Activated naive CD8-positive, alpha-beta T cell (primary cell): ENCODE results near the gene CEP55.

Experiments used
- H3K27ac Mint-ChIP-seq: one replicate; pipeline ENCODE4 v1.8.0; 2021; ENCODE audit warnings: mixed read lengths
- H3K27me3 Mint-ChIP-seq: one replicate; pipeline ENCODE4 v1.8.0; 2021; ENCODE audit warnings: mixed read lengths
- H3K36me3 Mint-ChIP-seq: one replicate; pipeline ENCODE4 v1.8.0; 2021; ENCODE audit warnings: mixed read lengths
- H3K4me1 Mint-ChIP-seq: one replicate; pipeline ENCODE4 v1.8.0; 2021; ENCODE audit warnings: low read depth, mixed read lengths
- H3K4me3 Mint-ChIP-seq: one replicate; pipeline ENCODE4 v1.8.0; 2021; ENCODE audit warnings: mild to moderate bottlenecking, mixed read lengths
- H3K9me3 Mint-ChIP-seq: one replicate; pipeline ENCODE4 v1.8.0; 2021; ENCODE audit warnings: low read depth, mixed read lengths

Gene CEP55

DNA sequence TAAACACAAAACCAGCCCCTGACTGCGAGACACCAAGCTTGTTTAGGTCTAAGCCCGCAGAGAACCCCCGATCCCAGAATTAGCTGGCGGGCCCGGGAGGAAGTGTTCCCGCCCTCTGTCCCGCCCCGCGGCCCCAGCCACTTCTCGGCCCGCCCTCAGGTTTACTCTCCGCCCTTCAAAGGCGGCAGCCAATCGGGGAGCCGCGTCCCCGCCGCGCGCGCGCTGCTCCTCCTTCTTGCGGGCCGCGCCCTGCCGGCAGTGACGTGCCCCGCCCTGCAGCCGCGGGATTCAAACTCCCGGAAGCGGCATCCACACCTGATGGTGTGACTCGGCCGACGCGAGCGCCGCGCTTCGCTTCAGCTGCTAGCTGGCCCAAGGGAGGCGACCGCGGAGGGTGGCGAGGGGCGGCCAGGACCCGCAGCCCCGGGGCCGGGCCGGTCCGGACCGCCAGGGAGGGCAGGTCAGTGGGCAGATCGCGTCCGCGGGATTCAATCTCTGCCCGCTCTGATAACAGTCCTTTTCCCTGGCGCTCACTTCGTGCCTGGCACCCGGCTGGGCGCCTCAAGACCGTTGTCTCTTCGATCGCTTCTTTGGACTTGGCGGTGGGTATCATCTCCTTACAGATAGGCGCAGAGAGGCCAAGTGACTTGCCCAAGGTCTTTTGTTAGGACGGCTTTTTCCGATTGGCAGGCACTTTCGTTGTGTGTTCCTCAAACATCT, at the start of gene CEP55:
Gene CEP55 (plus strand): TSS at position 291 of the 720 bp plus-strand sequence. CDS start 3,440 bp downstream, outside the sequence.
- Mint-ChIP-seq H3K27ac (peak within 1 kb of the TSS; percentile 54), H3K36me3 (no peaks in the 10 kb centered on the region), H3K4me3 (peak within 1 kb of the TSS; percentile 93), H3K27me3 (peaks cover 11% of the 10 kb centered on the region), H3K4me1 (peaks cover 13% of the 10 kb centered on the region), H3K9me3 (no peaks in the 10 kb centered on the region)

DNA sequence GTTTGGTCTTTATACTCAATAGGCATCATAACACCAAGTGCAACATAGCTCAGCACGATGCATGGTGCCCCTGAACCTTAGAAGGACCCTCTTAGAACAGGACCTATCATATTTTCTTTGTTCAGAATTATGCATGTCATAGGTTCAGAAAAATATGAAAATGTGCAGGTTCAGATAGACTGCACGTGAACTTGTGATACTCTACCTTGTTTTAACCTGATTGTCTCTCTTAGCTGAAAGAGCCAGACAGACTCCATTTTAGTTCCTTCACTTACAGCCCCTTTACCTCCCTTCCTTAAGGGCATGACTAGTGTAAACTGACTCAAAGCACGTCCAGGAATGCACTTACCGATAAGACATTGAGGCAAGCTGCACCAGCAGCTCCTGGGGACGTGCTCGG, 49.4 kb upstream of the CEP55 start:
- Mint-ChIP-seq H3K4me1 (peaks cover 2% of the 10 kb centered on the region), H3K27me3 (no peaks in the 10 kb centered on the region), H3K27ac (no peak overlapping the region), H3K9me3 (no peaks in the 10 kb centered on the region), H3K36me3 (peaks cover 4% of the 10 kb centered on the region), H3K4me3 (no peak overlapping the region)

DNA sequence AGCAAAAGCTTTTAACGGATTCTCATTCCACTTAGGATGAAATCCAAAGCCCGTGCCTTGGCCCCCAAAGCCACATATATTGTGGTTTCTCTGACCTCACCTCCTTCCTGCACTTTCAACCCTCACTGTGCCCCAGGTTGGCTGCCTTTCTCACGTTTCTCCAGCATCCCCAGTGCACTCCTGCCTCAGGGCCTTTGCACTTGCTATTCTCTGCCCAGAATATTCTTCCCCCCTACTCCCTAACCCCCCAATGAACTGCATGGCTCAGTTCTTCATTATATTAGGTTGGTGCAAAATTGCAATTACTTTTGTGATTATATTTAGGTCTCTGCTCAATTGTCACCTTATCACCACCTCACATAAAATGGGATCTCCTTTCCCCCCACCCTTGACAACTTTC, 48.4 kb upstream of the CEP55 start:
- H3K27ac Mint-ChIP-seq, result no peak overlapping the region
- no peaks in the 10 kb centered on the region for H3K27me3 Mint-ChIP-seq
- H3K4me1 Mint-ChIP-seq, result peaks cover 6% of the 10 kb centered on the region
- H3K4me3 Mint-ChIP-seq, result no peak overlapping the region
- peaks cover 4% of the 10 kb centered on the region for H3K36me3 Mint-ChIP-seq
- no peaks in the 10 kb centered on the region for H3K9me3 Mint-ChIP-seq

DNA sequence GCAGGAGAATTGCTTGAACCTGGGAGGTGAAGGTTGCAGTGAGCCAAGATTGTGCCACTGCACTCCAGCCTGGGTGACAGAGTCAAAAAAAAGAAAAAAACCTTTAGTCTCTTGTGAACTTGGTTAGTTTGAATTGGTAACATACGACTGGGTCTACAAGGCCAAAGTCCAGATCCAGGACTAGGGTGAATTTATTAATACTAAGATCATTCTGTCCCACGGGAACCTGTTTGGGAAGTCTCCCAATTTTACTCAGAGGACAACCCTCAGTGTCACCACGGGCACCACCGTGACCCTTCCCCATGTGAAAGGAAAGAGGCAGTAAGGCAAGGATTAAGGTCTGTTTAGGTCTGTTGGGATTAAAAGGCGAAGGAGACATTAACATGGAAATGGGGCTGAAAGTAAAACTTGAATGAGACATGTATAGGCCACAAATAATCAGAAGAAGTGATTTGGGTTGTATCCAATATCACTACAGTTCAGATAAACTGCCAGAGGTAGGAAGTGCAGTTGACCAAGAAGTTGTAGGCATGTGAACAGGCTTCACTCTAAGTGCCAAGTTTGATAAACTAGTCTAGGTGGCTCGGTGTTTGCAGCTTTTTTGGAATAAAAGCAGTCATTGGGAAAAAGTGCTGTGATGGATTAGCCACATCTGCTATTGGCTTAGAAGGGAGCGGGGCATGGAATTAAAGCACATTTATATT, 45.0 kb upstream of the CEP55 start:
- peaks cover 6% of the 10 kb centered on the region for H3K4me1 Mint-ChIP-seq
- no peak overlapping the region for H3K27ac Mint-ChIP-seq
- no peaks in the 10 kb centered on the region for H3K27me3 Mint-ChIP-seq
- H3K9me3 Mint-ChIP-seq, result no peaks in the 10 kb centered on the region
- no peak overlapping the region for H3K4me3 Mint-ChIP-seq
- H3K36me3 Mint-ChIP-seq, result peaks cover 4% of the 10 kb centered on the region

DNA sequence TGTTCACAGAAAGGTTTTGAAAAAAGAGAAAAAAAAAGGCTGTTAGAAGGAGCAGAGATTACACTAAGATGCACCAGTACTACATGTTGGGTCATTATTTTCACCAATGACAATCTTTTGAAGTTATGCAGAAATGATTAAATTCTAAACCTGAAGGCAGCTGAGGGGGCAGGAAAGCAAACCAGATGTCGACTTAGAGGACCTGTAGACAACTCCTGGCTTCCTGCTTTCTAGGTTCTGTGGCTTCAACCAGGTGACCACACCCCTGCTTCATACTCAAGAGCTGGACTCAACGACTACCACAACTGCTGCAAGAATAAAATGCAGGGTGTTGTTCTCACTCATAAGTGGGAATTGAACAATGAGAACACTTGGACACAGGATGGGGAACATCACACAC, 44.3 kb upstream of the CEP55 start:
- H3K9me3 Mint-ChIP-seq, result no peaks in the 10 kb centered on the region
- H3K27me3 Mint-ChIP-seq, result no peaks in the 10 kb centered on the region
- no peak overlapping the region for H3K27ac Mint-ChIP-seq
- H3K4me3 Mint-ChIP-seq, result no peak overlapping the region
- peaks cover 6% of the 10 kb centered on the region for H3K4me1 Mint-ChIP-seq
- peaks cover 4% of the 10 kb centered on the region for H3K36me3 Mint-ChIP-seq

DNA sequence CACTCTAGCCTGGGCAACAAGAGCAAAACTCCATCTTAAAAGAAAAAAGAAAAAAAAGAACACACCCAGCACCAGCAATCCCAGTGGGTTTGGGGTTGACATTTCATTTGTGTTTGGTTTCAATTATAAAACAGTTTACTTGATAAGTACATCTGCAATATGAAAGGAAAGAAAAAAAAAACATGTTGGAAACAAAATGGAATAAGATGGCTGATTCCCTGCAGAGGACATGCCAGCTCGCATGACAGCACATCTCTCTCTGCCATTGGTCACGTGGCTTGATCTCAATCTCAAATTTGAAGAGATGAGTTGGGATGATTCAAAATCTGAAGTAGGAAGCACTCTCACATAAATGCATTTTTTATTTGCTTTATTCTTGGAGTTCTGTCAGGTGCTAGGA, 42.3 kb upstream of the CEP55 start:
- no peak overlapping the region for H3K27ac Mint-ChIP-seq
- peaks cover 6% of the 10 kb centered on the region for H3K4me1 Mint-ChIP-seq
- H3K9me3 Mint-ChIP-seq, result no peaks in the 10 kb centered on the region
- H3K27me3 Mint-ChIP-seq, result no peaks in the 10 kb centered on the region
- H3K4me3 Mint-ChIP-seq, result no peak overlapping the region
- H3K36me3 Mint-ChIP-seq, result peaks cover 2% of the 10 kb centered on the region

DNA sequence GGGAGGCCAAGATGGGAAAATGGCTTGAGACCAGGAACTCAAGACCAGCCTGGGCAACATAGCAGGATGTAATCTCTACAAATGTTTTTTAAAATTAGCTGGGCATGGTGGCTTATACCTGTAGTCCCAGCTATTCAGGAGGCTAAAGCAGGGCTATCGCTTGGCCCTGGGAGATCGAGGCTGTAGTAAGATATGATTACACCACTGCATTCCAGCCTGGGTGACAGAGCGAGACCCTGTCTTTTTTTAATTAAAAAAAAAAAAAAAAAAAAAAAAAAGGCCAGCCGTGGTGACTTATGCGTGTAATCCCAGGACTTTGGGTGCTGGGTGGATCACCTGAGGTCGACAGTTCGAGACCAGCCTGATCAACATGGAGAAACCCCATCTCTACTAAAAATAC, 41.7 kb upstream of the CEP55 start:
- Mint-ChIP-seq H3K9me3 (no peaks in the 10 kb centered on the region), H3K27me3 (no peaks in the 10 kb centered on the region), H3K4me1 (peaks cover 6% of the 10 kb centered on the region), H3K4me3 (no peak overlapping the region), H3K27ac (no peak overlapping the region), H3K36me3 (peaks cover under 1% of the 10 kb centered on the region)

DNA sequence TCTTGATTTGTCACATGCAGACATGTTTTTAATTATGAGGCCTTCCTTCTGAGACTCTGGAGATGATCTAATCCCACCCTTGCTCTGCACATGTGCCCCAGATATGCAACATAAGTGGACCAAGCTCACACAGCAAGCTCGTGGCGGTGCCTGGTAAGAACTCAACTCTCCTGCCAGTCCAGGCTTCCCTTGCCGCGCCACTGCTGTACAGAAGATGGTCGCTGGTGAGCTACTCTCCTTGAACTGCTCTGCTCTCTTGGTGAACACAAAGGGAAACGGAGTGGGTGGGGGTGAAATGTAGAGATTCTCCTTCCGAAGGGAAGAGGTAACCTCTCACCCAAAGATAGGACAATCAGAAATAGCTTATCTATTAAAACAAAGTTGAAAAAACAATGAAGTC, 39.9 kb upstream of the CEP55 start:
- no peaks in the 10 kb centered on the region for H3K27me3 Mint-ChIP-seq
- no peaks in the 10 kb centered on the region for H3K9me3 Mint-ChIP-seq
- no peaks in the 10 kb centered on the region for H3K36me3 Mint-ChIP-seq
- no peak overlapping the region for H3K4me3 Mint-ChIP-seq
- H3K27ac Mint-ChIP-seq, result no peak overlapping the region
- H3K4me1 Mint-ChIP-seq, result peaks cover 6% of the 10 kb centered on the region

DNA sequence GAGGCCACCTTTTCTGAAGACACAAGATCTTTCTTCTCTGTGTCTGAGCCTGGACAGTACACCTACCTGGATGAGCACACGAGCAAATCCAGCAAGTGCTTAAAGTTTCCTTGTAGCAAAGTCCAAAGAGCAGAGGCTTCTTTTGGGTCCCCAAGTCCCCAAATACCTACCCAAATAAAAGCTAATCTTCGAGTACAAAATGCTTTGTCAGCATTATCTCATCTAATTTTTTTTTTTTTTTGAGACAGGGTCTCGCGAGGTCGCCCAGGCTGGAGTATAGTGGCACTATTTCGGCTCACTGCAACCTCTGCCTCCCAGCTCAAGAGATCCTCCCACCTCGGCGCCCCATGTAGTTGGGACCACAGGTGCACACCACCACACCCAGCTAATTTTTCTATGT, 38.9 kb upstream of the CEP55 start:
- H3K36me3 Mint-ChIP-seq, result no peaks in the 10 kb centered on the region

DNA sequence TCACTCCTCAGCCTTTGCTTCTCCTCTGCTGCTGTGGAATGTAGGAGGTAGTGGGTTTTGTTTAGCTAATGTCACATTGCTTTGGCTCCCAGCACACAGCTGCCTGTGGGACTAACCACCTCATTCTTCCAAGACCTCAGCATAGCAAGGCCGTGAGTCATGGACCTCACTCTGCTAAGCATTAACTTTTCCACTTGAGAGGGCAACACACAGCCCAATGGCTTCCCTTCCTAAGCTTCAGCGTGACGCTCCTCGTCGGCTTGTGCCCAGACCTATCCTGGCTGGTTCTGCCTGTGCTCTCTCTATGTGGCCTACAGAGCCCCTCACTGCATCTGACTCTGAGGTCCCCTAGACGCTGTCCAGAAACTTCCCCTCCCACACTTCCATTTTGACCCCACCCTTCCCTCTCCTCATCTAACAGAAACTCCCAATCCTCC, 37.6 kb upstream of the CEP55 start:
- peaks cover 4% of the 10 kb centered on the region for H3K4me1 Mint-ChIP-seq
- H3K27me3 Mint-ChIP-seq, result no peaks in the 10 kb centered on the region
- H3K27ac Mint-ChIP-seq, result no peak overlapping the region
- no peaks in the 10 kb centered on the region for H3K9me3 Mint-ChIP-seq
- H3K36me3 Mint-ChIP-seq, result no peaks in the 10 kb centered on the region
- H3K4me3 Mint-ChIP-seq, result no peak overlapping the region

More for the DNA sequence above, 38.9 kb upstream of the CEP55 start:
- H3K9me3 Mint-ChIP-seq, result no peaks in the 10 kb centered on the region
- no peaks in the 10 kb centered on the region for H3K4me1 Mint-ChIP-seq
- H3K4me3 Mint-ChIP-seq, result no peak overlapping the region
- H3K27ac Mint-ChIP-seq, result no peak overlapping the region
- no peaks in the 10 kb centered on the region for H3K27me3 Mint-ChIP-seq

DNA sequence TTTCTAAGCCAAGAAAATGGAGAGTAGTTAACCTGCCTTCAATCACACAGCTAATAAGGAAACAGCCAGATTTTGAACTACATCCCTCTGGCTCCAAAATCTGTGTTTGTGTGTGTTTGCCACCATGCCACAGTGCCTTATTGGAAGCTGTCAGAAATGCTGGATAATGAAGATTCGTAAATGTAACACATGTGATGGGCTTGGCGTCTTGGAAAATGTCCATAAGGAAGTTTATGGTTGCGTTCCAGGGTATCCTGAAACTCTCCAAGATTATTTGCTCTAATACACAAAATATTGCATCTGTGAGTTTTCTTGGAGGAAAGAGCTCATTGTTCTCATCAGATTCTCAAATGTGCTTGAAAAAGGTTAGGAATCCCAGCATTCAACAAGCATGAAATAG, 36.9 kb upstream of the CEP55 start:
- H3K36me3 Mint-ChIP-seq, result no peaks in the 10 kb centered on the region
- no peaks in the 10 kb centered on the region for H3K27me3 Mint-ChIP-seq
- H3K27ac Mint-ChIP-seq, result no peak overlapping the region

DNA sequence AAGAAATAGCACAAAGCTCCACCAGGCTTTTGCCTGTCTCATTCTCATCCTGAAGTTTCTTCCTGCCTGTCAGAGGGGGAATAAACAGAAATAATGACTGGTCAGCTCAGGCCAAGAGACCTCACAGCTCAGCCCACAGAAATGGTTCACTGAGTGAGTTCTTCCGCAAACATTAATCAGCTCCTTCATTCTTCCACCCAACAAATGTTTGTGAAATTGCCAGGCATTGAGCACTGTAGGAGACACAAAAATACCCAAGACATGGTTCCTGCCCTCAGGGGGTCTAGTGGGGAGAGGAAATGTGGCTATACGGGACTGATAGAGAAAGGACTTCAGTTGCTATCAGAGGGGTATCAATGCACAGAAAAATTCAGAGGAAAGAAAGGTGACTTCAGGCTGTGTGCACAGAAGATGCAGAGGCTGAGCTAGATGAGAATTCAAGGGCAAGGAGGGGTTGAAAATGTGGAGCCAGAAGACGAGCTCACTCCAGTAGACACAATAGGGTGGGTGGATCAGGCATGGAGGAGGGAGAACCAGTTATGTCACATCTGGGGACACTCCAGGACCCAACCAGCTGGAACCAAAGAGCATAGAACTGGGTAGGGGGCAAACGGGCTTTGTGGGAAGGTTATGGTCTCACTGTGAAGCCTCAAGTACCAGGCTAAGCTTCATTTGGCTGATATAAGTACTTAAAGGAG, 35.2 kb upstream of the CEP55 start:
- H3K27me3 Mint-ChIP-seq, result no peaks in the 10 kb centered on the region
- no peaks in the 10 kb centered on the region for H3K9me3 Mint-ChIP-seq
- H3K4me3 Mint-ChIP-seq, result no peak overlapping the region
- H3K27ac Mint-ChIP-seq, result no peak overlapping the region
- H3K36me3 Mint-ChIP-seq, result no peaks in the 10 kb centered on the region
- peaks cover 4% of the 10 kb centered on the region for H3K4me1 Mint-ChIP-seq

More for the DNA sequence above, 36.9 kb upstream of the CEP55 start:
- no peaks in the 10 kb centered on the region for H3K9me3 Mint-ChIP-seq
- H3K4me3 Mint-ChIP-seq, result no peak overlapping the region
- peaks cover 4% of the 10 kb centered on the region for H3K4me1 Mint-ChIP-seq

DNA sequence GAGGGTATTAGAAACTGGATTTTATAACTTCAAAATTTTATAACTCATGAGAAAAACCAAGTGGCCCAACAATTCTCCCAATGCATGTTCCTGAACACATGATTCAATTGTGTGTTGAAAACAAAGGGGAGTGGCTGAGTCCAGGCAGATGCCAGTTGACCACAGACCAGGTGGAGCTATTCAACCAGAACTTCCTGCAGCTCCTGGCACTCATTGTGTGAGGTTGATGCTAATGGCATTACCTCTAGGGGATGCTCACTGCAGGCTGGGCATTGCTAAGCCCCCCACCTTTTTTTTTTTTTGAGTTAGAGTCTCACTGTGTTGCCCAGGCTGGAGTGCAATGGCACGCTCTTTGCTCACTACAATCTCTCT, 34.6 kb upstream of the CEP55 start:
- H3K4me3 Mint-ChIP-seq, result no peak overlapping the region
- peaks cover 4% of the 10 kb centered on the region for H3K4me1 Mint-ChIP-seq
- H3K27ac Mint-ChIP-seq, result no peak overlapping the region
- no peaks in the 10 kb centered on the region for H3K36me3 Mint-ChIP-seq
- no peaks in the 10 kb centered on the region for H3K9me3 Mint-ChIP-seq
- no peaks in the 10 kb centered on the region for H3K27me3 Mint-ChIP-seq

DNA sequence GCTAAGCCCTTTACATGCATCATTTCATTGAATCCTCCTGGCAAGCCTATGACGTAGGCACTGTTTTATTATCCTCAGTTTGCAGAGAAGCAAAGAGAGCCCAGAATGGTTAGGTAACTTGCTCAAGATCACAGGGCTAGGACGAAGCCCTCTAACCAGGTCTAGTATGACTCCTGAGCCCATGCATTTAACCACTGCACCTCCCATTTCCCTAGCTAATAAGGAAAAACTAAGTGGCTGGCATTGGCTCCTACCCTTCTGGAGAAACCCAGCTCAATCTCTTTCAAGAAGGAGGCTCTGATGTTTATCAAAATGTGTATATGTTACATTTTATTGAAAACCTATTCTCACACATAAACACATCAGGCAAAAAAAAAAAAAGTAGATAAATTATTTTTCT, 34.0 kb upstream of the CEP55 start:
- Mint-ChIP-seq H3K4me3 (no peak overlapping the region), H3K9me3 (no peaks in the 10 kb centered on the region)

DNA sequence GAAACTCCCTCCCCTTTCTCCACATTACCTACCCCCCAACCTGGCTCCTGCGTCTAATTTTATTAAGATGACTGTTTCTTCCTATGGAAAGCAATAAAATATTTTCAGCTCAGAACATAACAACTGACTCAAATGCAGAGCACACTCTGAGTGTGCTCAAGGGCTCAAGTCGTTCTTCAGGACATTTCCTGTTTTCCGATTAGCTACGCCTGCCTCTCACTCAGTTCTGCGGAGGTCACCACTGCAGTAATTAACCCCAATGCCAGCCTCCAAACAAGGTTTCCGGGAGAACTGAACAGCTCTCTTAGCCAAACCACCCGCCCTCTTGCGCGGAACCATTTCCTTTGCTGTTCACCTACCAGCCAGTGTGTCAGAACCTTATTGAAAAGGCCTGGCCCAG, 33.5 kb upstream of the CEP55 start:
- Mint-ChIP-seq H3K27ac (no peak overlapping the region), H3K4me1 (peaks cover 4% of the 10 kb centered on the region), H3K9me3 (no peaks in the 10 kb centered on the region)

More for the DNA sequence above, 34.0 kb upstream of the CEP55 start:
- peaks cover 4% of the 10 kb centered on the region for H3K4me1 Mint-ChIP-seq
- no peaks in the 10 kb centered on the region for H3K27me3 Mint-ChIP-seq
- H3K27ac Mint-ChIP-seq, result no peak overlapping the region
- H3K36me3 Mint-ChIP-seq, result no peaks in the 10 kb centered on the region

More for the DNA sequence above, 33.5 kb upstream of the CEP55 start:
- Mint-ChIP-seq H3K36me3 (no peaks in the 10 kb centered on the region), H3K4me3 (no peak overlapping the region), H3K27me3 (no peaks in the 10 kb centered on the region)
